Measurements from ENCODE around the gene TRIO. TPM values are rescaled to one million over a fixed set of nuclear protein-coding genes. Genes with fewer than 3 reads are reported as not detected.

TRIO gene
- total and polyA plus RNA-seq, 2 of the 8 experiments (the other 6 are each of a cell fraction or from before 2014, with no cell fraction given), result 35.1 to 69.1 TPM

GRCh38 chr5:14358536-14358935 lies 215.4 kb downstream of the TRIO start (continued):
- no peak for TF ChIP-seq ATF3 (IDR thresholded peaks at IDR 0.05; ENCODE audit: insufficient read depth, low read depth, low read length)
